Measurements from ENCODE around the gene KCNMB1. TPM values are rescaled to one million over a fixed set of nuclear protein-coding genes. Genes with fewer than 3 reads are reported as not detected.

Gene KCNMB1
- total and polyA plus RNA-seq, 2 donors (not counting 3 experiments of a cell fraction or from before 2014, with no cell fraction given): 0.15 to 0.29 TPM

- peaks cover 1 to 7% of the 10 kb centered on the region in 2 experiments for H3K27me3 ChIP-seq (ENCODE audit: control insufficient read depth in 2 of 2, insufficient read depth in 2 of 2, low read length in 2 of 2)
- H3K27ac ChIP-seq (ENCODE audit: insufficient read depth, low read depth, low read length): no peak overlapping the region
- H3K4me3 ChIP-seq (replicated peaks in 1 of 3; ENCODE audit: insufficient read depth in 1 of 3, low read depth in 1 of 3, low read length in 3 of 3): no peak overlapping the region
- no peaks in the 10 kb centered on the region for H3K36me3 ChIP-seq (ENCODE audit: control insufficient read depth in 2 of 2, extremely low read depth in 1 of 2, insufficient read depth in 2 of 2, low read length in 2 of 2)
- no peaks in the 10 kb centered on the region for H3K9me1 ChIP-seq (replicated peaks; ENCODE audit: control insufficient read depth, extremely low read depth, insufficient read depth, low read length)
- no peaks in the 10 kb centered on the region for H4K20me1 ChIP-seq (replicated peaks; ENCODE audit: control insufficient read depth, extremely low read depth, insufficient read depth, low read length)
- BruUV-seq (replicated peaks): no TSS peak
- FAIRE-seq: no peak
- no peak overlapping the region for H2AFZ ChIP-seq (ENCODE audit: low read depth, low read length)
- no peaks in the 10 kb centered on the region for H3K4me1 ChIP-seq (ENCODE audit: control insufficient read depth, extremely low read depth, insufficient read depth, low read length)
- no peaks in the 10 kb centered on the region for H3K9me3 ChIP-seq (replicated peaks; ENCODE audit: control insufficient read depth, insufficient read depth, low read length)
- dilution Hi-C loops (cut with MboI; ENCODE audit: extremely low pct_ligation_motif_present, low sequenced_read_pairs) (no loop called here), intact Hi-C loops (cut with micrococcal nuclease) (no loop called here)
- POLR2A ChIA-PET: no interaction called here
- no peak overlapping the region for H3K4me2 ChIP-seq (ENCODE audit: insufficient read depth, low read length)
- no peaks in the 10 kb centered on the region for H3K79me2 ChIP-seq (ENCODE audit: control insufficient read depth, insufficient read depth, low read length)
- TF ChIP-seq EZH2 (IDR thresholded peaks at IDR 0.05; ENCODE audit: borderline replicate concordance, low read depth, low read length, severe bottlenecking): no peak
- H3K9ac ChIP-seq (replicated peaks; ENCODE audit: extremely low read depth, insufficient read depth, low read length): no peak overlapping the region
- CTCF ChIA-PET: interaction anchor here (0.7 to 7.9 kb wide), 5 partner anchors 38 to 206 kb away, joined by 3 to 140 read pairs (median 4); no protein-coding TSS in a partner anchor
- DNase-seq (ENCODE audit: low read depth, low spot score): no peak
These were observed 29.6 kb upstream of the KCNMB1 start for GRCh38 chr5:170418736-170419135.

GRCh38 chr5:170416526-170416925 lies 27.4 kb upstream of the KCNMB1 start:
- no peak for DNase-seq (ENCODE audit: low read depth, low spot score)
- POLR2A ChIA-PET: no interaction called here
- H3K79me2 ChIP-seq (ENCODE audit: control insufficient read depth, insufficient read depth, low read length): no peaks in the 10 kb centered on the region
- no peak for FAIRE-seq
- intact Hi-C loops (cut with micrococcal nuclease) (no loop called here), dilution Hi-C loops (cut with MboI; ENCODE audit: extremely low pct_ligation_motif_present, low sequenced_read_pairs) (no loop called here)
- H3K4me2 ChIP-seq (ENCODE audit: insufficient read depth, low read length): no peak overlapping the region
- no peaks in the 10 kb centered on the region for H4K20me1 ChIP-seq (replicated peaks; ENCODE audit: control insufficient read depth, extremely low read depth, insufficient read depth, low read length)
- CTCF ChIA-PET: interaction anchor here (0.8 to 2.3 kb wide), 2 partner anchors 13 to 190 kb away, joined by 3 to 10 read pairs; no protein-coding TSS in a partner anchor
- H3K4me1 ChIP-seq (ENCODE audit: control insufficient read depth, extremely low read depth, insufficient read depth, low read length): no peaks in the 10 kb centered on the region
- H3K36me3 ChIP-seq (ENCODE audit: control insufficient read depth in 2 of 2, extremely low read depth in 1 of 2, insufficient read depth in 2 of 2, low read length in 2 of 2): no peaks in the 10 kb centered on the region
- H3K9me3 ChIP-seq (replicated peaks; ENCODE audit: control insufficient read depth, insufficient read depth, low read length): no peaks in the 10 kb centered on the region
- no peak overlapping the region for H3K4me3 ChIP-seq (replicated peaks in 1 of 3; ENCODE audit: insufficient read depth in 1 of 3, low read depth in 1 of 3, low read length in 3 of 3)
- peaks cover 1 to 4% of the 10 kb centered on the region in 2 experiments for H3K27me3 ChIP-seq (ENCODE audit: control insufficient read depth in 2 of 2, insufficient read depth in 2 of 2, low read length in 2 of 2)
- no peak overlapping the region for H3K27ac ChIP-seq (ENCODE audit: insufficient read depth, low read depth, low read length)
- BruUV-seq (replicated peaks): no TSS peak
- H3K9me1 ChIP-seq (replicated peaks; ENCODE audit: control insufficient read depth, extremely low read depth, insufficient read depth, low read length): no peaks in the 10 kb centered on the region
- H3K9ac ChIP-seq (replicated peaks; ENCODE audit: extremely low read depth, insufficient read depth, low read length): no peak overlapping the region
- TF ChIP-seq EZH2 (IDR thresholded peaks at IDR 0.05; ENCODE audit: borderline replicate concordance, low read depth, low read length, severe bottlenecking) (no peak), FOS (IDR thresholded peaks at IDR 0.05; ENCODE audit: borderline replicate concordance, insufficient read depth, low read length) (no peak), POLR2A (IDR thresholded peaks at IDR 0.05; ENCODE audit: low read depth, low read length) (no peak), MYC (IDR thresholded peaks at IDR 0.05; ENCODE audit: low read depth, low read length) (no peak), JUN (IDR thresholded peaks at IDR 0.05; ENCODE audit: borderline replicate concordance, insufficient read depth, insufficient read length, low read depth) (no peak), POLR2AphosphoS5 (IDR thresholded peaks at IDR 0.05; ENCODE audit: insufficient read depth, low read depth, low read length) (no peak), GATA2 (IDR thresholded peaks at IDR 0.05; ENCODE audit: insufficient read depth, insufficient read length, low read depth, low read length) (no peak)
- TF ChIP-seq, protein P1, sequence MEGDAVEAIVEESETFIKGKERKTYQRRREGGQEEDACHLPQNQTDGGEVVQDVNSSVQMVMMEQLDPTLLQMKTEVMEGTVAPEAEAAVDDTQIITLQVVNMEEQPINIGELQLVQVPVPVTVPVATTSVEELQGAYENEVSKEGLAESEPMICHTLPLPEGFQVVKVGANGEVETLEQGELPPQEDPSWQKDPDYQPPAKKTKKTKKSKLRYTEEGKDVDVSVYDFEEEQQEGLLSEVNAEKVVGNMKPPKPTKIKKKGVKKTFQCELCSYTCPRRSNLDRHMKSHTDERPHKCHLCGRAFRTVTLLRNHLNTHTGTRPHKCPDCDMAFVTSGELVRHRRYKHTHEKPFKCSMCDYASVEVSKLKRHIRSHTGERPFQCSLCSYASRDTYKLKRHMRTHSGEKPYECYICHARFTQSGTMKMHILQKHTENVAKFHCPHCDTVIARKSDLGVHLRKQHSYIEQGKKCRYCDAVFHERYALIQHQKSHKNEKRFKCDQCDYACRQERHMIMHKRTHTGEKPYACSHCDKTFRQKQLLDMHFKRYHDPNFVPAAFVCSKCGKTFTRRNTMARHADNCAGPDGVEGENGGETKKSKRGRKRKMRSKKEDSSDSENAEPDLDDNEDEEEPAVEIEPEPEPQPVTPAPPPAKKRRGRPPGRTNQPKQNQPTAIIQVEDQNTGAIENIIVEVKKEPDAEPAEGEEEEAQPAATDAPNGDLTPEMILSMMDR (IDR thresholded peaks at IDR 0.05; ENCODE audit: extremely low read depth in 1 of 2, insufficient read depth in 1 of 2, low read depth in 1 of 2, low read length in 2 of 2): no peak
- TF ChIP-seq, protein P2, sequence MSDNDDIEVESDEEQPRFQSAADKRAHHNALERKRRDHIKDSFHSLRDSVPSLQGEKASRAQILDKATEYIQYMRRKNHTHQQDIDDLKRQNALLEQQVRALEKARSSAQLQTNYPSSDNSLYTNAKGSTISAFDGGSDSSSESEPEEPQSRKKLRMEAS (IDR thresholded peaks at IDR 0.05; ENCODE audit: insufficient read depth, insufficient read length): no peak
- no peak overlapping the region for H2AFZ ChIP-seq (ENCODE audit: low read depth, low read length)

All from endothelial cell of umbilical vein (primary cell).